Stomach (tissue), 4 donors: Measurements from ENCODE around the gene NECTIN1.

ENCODE experiments used
- POLR2AphosphoS5 ChIP-seq, 3 donors: sonication (generic); formaldehyde crosslinking; IDR thresholded peaks; one replicate each; pipeline ENCODE4 v1.6.1; 2016; ENCODE audit warnings: antibody characterized with exemption in 3 of 3
- TF ChIP-seq, protein P1 (sequence below), 7 experiments: fragments of 450-650 bp in 4 of 7; fragments of 200-600 bp in 3 of 7; sonication (generic) in 3 of 7; IDR thresholded peaks; one replicate each; pipeline ENCODE4 v1.5.1; 2016 to 2019; ENCODE audit warnings: antibody characterized with exemption in 7 of 7, control low read depth in 2 of 7, mild to moderate bottlenecking in 1 of 7

DNA sequence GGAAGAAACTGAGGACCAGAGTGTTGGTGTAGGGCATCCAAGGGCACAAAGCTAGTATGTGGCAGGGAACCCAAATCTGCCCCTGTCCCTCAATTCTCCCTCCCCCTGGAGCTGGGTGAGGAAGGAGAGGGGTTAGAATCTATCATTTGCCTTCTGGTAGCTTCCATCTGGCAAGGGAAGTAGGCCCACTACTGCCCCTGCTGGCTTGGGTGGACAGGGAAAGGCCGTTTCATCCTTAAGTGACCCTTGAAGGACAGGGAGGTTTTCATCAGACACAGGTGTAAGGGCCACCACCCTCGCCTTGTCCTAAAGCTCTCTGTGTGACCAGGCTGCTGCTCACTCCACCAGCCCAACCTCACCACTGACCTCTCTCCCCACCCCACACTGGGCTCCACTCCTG lies 22.1 kb downstream of the NECTIN1 start:
- TF ChIP-seq POLR2AphosphoS5 (IDR thresholded peaks at IDR 0.05) = no peak
- TF ChIP-seq, protein P1, sequence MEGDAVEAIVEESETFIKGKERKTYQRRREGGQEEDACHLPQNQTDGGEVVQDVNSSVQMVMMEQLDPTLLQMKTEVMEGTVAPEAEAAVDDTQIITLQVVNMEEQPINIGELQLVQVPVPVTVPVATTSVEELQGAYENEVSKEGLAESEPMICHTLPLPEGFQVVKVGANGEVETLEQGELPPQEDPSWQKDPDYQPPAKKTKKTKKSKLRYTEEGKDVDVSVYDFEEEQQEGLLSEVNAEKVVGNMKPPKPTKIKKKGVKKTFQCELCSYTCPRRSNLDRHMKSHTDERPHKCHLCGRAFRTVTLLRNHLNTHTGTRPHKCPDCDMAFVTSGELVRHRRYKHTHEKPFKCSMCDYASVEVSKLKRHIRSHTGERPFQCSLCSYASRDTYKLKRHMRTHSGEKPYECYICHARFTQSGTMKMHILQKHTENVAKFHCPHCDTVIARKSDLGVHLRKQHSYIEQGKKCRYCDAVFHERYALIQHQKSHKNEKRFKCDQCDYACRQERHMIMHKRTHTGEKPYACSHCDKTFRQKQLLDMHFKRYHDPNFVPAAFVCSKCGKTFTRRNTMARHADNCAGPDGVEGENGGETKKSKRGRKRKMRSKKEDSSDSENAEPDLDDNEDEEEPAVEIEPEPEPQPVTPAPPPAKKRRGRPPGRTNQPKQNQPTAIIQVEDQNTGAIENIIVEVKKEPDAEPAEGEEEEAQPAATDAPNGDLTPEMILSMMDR (IDR thresholded peaks at IDR 0.05) = no peak
